ENCODE measurements around the gene TEF.

Gene TEF

DNA sequence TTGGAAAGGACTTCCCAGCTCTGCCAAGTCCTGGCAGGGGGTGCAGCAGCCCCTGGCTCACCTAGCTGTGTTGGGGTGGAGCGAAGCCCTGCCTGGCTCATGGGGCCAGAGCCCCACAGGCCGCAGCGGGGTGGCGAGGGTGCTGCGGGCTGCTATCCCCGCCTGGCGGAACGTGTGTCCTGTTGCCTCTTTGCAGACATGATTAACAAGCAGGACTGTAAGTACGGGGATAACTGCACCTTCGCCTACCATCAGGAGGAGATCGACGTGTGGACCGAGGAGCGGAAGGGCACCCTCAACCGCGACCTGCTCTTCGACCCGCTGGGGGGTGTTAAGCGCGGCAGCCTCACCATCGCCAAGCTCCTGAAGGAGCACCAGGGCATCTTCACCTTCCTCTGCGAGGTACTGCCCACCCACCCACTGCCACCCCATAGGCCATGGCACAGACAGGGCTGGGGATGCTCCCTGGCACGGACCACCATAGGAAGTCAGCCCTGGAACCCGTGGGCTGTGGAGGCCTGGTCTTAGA is 35.9 kb upstream of the TEF start:
- TF ChIP-seq, protein P1, sequence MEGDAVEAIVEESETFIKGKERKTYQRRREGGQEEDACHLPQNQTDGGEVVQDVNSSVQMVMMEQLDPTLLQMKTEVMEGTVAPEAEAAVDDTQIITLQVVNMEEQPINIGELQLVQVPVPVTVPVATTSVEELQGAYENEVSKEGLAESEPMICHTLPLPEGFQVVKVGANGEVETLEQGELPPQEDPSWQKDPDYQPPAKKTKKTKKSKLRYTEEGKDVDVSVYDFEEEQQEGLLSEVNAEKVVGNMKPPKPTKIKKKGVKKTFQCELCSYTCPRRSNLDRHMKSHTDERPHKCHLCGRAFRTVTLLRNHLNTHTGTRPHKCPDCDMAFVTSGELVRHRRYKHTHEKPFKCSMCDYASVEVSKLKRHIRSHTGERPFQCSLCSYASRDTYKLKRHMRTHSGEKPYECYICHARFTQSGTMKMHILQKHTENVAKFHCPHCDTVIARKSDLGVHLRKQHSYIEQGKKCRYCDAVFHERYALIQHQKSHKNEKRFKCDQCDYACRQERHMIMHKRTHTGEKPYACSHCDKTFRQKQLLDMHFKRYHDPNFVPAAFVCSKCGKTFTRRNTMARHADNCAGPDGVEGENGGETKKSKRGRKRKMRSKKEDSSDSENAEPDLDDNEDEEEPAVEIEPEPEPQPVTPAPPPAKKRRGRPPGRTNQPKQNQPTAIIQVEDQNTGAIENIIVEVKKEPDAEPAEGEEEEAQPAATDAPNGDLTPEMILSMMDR (IDR thresholded peaks at IDR 0.05; ENCODE audit: low read depth, low read length) = no peak
- DNase-seq (ENCODE audit: extremely low read depth, low read depth) = no peak

DNA sequence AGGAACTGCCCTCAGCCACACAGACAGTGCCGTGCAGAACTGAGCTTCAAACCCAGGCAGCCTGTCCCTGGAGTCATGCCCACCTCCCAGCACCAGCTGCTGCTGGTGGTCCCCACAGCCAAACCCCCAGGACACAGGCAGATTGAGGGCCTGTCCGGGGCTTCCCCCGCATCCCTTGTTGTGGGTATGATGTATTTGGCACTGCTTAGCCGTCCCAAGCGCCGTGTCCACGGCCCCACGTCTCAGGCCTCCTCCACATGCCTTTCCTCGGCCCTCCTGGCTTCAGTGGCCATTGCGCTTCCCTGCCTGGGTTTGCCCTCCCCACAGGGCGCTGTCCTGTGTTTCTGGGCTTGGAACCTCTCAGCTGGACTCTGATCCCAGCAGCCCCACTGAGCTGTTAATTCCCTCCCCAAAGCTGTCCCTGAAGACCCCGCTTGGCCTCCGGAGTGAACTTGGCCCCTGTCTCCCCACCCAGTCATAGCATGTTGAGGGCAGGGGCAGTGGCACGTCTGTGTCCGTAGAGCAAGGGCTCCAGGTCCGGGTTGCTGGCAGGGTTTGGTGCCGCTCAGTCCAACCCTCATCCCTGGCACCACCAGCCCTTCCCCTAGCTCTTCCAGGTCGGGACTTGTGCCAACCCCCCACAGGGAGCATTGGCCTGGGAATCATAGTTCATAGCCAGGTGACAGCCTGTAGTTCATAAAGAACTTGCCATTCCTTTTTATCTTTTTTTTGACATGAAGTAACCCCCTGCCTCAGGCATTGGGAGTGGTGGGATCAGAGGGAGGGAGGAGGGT is 34.5 kb upstream of the TEF start:
- TF ChIP-seq, protein P1 (IDR thresholded peaks at IDR 0.05; ENCODE audit: low read depth, low read length) = no peak
- DNase-seq (ENCODE audit: extremely low read depth, low read depth) = no peak

DNA sequence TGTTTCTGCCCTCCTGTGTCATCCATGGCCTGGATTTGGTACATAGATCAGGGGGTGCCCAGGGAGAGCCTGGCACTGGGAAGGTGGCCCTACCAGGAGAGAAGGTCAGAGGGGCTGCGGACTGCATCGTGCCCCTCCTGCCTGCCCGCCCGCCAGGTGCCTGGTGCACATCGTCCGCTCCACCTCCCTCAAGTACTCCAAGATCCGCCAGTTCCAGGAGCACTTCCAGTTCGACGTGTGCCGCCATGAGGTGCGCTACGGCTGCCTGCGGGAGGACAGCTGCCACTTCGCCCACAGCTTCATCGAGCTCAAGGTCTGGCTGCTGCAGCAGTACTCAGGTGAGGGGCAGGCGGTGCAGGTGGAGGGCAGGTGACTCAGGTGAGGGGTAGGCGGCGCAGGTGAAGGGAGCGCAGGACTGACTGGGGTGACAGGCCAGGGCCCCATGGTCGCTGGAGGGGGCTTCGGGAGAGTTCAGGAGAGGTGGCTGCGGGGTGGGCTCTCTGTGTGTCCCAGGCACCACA is 32.7 kb upstream of the TEF start:
- no peak for DNase-seq (ENCODE audit: extremely low read depth, low read depth)
- TF ChIP-seq, protein P1 (IDR thresholded peaks at IDR 0.05; ENCODE audit: low read depth, low read length) = no peak

DNA sequence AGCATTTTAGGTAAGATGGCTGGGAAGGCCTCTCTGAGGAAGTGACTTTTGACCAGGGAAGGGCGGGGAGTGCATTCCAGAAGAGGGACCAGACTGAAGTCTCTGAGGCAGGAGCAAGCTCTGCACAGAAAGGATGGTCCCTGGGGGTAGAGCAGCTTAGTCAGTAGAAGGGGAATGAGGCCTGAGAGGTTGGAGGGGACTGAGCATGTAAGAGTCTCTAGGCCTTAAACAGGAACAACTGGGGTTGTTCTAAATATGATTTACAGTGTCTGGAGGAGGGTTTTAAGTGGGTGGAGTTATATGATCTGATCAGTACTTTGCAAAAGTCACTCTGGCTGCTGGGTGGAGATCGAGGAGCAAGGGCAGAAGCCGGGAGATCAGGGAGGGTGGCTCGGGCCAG is 31.7 kb upstream of the TEF start:
- DNase-seq (ENCODE audit: extremely low read depth, low read depth) = no peak
- TF ChIP-seq, protein P1 (IDR thresholded peaks at IDR 0.05; ENCODE audit: low read depth, low read length) = no peak

DNA sequence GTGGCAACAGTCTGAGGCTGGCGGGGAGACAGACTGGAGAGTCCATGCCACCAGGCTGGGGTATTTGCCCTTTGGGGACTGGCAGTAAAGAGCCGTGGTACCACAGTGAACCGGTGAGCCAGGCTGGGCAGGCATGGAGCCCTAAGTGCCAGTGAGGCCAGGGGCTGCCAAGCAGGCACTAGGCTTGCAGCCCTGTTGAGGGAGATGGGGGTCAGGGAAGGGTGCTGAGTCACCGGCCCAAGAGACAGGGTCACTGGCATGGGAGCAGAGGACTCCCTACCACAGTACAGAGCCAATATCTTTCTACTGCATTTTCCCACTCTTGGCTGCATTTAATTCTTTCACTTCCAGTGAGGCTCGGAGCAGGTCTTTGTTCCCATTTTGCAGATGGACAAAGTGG is 30.7 kb upstream of the TEF start:
- DNase-seq (ENCODE audit: extremely low read depth, low read depth) = no peak
- TF ChIP-seq, protein P1 (IDR thresholded peaks at IDR 0.05; ENCODE audit: low read depth, low read length) = no peak

DNA sequence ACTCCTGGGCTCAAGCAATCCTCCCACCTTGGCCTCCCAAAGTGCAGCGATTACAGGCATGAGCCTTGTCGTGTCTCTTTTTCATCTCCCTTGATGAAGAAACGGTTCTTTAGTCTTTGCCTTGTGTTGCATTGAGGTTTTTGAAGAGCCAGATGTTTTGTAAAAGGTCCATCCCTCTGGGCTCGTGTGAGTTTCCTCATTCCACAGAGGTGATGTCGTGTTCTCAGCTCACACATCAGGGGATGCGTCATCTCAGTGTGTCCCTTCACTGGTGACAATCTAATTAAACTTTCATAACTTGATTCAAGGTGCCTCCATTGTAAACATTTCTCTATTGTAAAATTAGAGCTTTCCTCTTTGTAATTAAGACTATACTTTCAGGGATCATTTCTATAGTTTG is 29.7 kb upstream of the TEF start:
- TF ChIP-seq, protein P1 (IDR thresholded peaks at IDR 0.05; ENCODE audit: low read depth, low read length) = no peak
- no peak for DNase-seq (ENCODE audit: extremely low read depth, low read depth)

DNA sequence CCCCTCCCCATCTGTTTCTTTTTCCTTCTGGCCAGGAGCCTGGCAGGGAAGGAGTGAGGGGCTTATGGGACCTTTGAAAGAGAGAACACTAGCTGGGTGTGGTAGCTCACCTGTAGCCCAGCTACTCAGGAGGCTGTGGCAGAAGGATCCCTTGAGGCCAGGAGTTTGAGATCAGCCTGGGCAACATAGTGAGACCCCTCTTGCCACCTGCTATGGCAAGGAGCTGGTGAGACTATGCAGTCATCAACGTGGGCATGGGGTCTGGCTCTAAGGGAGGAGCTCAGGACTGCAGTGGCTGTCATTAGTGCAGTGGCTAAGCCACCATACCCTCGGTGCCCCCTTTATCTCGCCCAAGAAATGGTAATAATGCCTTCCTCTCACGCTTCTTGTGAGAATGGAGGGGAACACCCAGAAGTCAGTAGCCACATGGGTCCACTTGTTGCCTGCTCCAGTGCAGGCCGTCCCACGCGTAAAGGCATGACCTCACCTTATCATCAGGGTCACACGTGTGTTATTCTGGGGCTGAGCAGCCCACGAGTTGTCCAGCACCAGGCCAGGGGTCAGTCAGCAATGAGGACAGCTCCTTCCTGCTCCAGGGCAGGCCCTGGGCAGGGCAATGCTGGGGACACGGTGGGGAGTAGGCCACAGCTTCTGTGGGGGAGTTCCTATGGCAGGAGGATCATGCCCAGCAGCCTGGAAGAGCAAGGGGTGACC is 27.7 kb upstream of the TEF start:
- TF ChIP-seq, protein P1 (IDR thresholded peaks at IDR 0.05; ENCODE audit: low read depth, low read length) = no peak

More for the DNA sequence above, 27.7 kb upstream of the TEF start:
- no peak for DNase-seq (ENCODE audit: extremely low read depth, low read depth)
